IMR-90 (cell line): ENCODE measurements around the gene GTF2A2.

Experiments
- BHLHE40 ChIP-seq: fragments of 150-350 bp; IDR thresholded peaks from 2 replicates; pipeline ENCODE4 v1.6.1; 2016; ENCODE audit warnings: mild to moderate bottlenecking, low read depth, low read length
- CEBPB ChIP-seq: IDR thresholded peaks from 2 replicates; pipeline ENCODE4 v1.6.1; 2012; ENCODE audit warnings: low read depth, low read length, improper control_type of control experiment
- CHD1 ChIP-seq: IDR thresholded peaks from 2 replicates; pipeline ENCODE4 v1.6.1; 2012; ENCODE audit warnings: low read depth, low read length, improper control_type of control experiment
- CTCF ChIP-seq: conservative IDR thresholded peaks from 2 replicates; pipeline ENCODE4 v1.5.1; 2012; ENCODE audit warnings: mild to moderate bottlenecking, low read depth, low read length, improper control_type of control experiment
- MAFK ChIP-seq: IDR thresholded peaks from 2 replicates; pipeline ENCODE4 v1.6.1; 2012; ENCODE audit warnings: low read depth, low read length, improper control_type of control experiment
- MAZ ChIP-seq: IDR thresholded peaks from 2 replicates; pipeline ENCODE4 v1.6.1; 2012; ENCODE audit warnings: low read depth, mild to moderate bottlenecking, low read length, improper control_type of control experiment, moderate library complexity, borderline replicate concordance
- MXI1 ChIP-seq: IDR thresholded peaks from 2 replicates; pipeline ENCODE4 v1.6.1; 2012; ENCODE audit warnings: low read depth, mild to moderate bottlenecking, low read length, moderate library complexity, borderline replicate concordance
- NFE2L2 ChIP-seq: fragments of 150-350 bp; IDR thresholded peaks from 2 replicates; pipeline ENCODE4 v1.6.1; 2016; ENCODE audit warnings: low read depth, mild to moderate bottlenecking, low read length
- POLR2A ChIP-seq: IDR thresholded peaks from 2 replicates; pipeline ENCODE4 v1.6.1; 2012; ENCODE audit warnings: mild to moderate bottlenecking, low read depth, low read length
- RAD21 ChIP-seq: IDR thresholded peaks from 2 replicates; pipeline ENCODE4 v1.6.1; 2012; ENCODE audit warnings: low read length, improper control_type of control experiment
- RCOR1 ChIP-seq: IDR thresholded peaks from 2 replicates; pipeline ENCODE4 v1.6.1; 2012; ENCODE audit warnings: mild to moderate bottlenecking, low read length, improper control_type of control experiment; ENCODE audit not compliant: insufficient replicate concordance
- RFX5 ChIP-seq: IDR thresholded peaks from 2 replicates; pipeline ENCODE4 v1.8.0; 2012; ENCODE audit warnings: low read depth, mild to moderate bottlenecking, low read length, moderate library complexity
- SMC3 ChIP-seq: fragments of 150-350 bp; IDR thresholded peaks from 2 replicates; pipeline ENCODE4 v1.6.1; 2016; ENCODE audit warnings: low read depth, mild to moderate bottlenecking, antibody characterized with exemption, low read length, moderate library complexity
- USF2 ChIP-seq: fragments of 150-350 bp; IDR thresholded peaks from 2 replicates; pipeline ENCODE4 v1.6.1; 2017; ENCODE audit warnings: mild to moderate bottlenecking, antibody characterized with exemption, low read length, low read depth

GRCh38 chr15:59699810-59700431 lies 42.6 kb upstream of the GTF2A2 start:
- TF ChIP-seq CHD1 = no peak
- no peak for TF ChIP-seq CTCF
- TF ChIP-seq USF2 = no peak
- TF ChIP-seq POLR2A = no peak
- TF ChIP-seq MAFK = no peak
- no peak for TF ChIP-seq RFX5
- no peak for TF ChIP-seq MAZ
- TF ChIP-seq NFE2L2 = no peak
- no peak for TF ChIP-seq SMC3
- TF ChIP-seq BHLHE40 = no peak
- no peak for TF ChIP-seq CEBPB
- no peak for TF ChIP-seq MXI1
- no peak for TF ChIP-seq RAD21
- TF ChIP-seq RCOR1 = no peak
